ENCODE data around the gene CDKN2AIP. TPM values are rescaled to one million over a fixed set of nuclear protein-coding genes. Genes with fewer than 3 reads are reported as not detected.

CDKN2AIP gene
- total RNA-seq, 1 experiment from 2014 or later = 20.6 TPM

GRCh38 chr4:183408796-183409195 lies 35.6 kb upstream of the CDKN2AIP start:
- BruUV-seq (replicated peaks) = no TSS peak
- intact Hi-C loops (cut with micrococcal nuclease; ENCODE audit: unreplicated experiment) = loop anchor here (5.0 kb wide), 1 partner anchor 471 kb away; no protein-coding TSS in a partner anchor
- Histone ChIP-seq H3K27me3 (replicated peaks; ENCODE audit: insufficient read depth, low read depth, low read length, poor library complexity) (no peaks in the 10 kb centered on the region), H3K36me3 (ENCODE audit: insufficient read depth, low read length, poor library complexity, severe bottlenecking) (no peaks in the 10 kb centered on the region), H3K4me1 (ENCODE audit: insufficient read depth, low read length, poor library complexity, severe bottlenecking) (peaks cover 17% of the 10 kb centered on the region), H3K9me3 (ENCODE audit: low read depth, low read length, poor library complexity, severe bottlenecking) (no peaks in the 10 kb centered on the region), H3K27ac (ENCODE audit: low read depth, low read length, poor library complexity, severe bottlenecking) (peak overlapping the region; percentile 81), H3K4me3 (ENCODE audit: low read depth, low read length, poor library complexity, severe bottlenecking) (peak overlapping the region; percentile 54)
- ChIA-PET CTCF (no interaction called here), POLR2A (ENCODE audit: low non-redundant PET) (interaction anchor here (0.7 kb wide), 1 partner anchor 111 kb away, joined by 3 read pairs; no protein-coding TSS in a partner anchor)
- DNase-seq (ENCODE audit: low spot score) = peak; percentile 32
- TF ChIP-seq EZH2 (IDR thresholded peaks at IDR 0.05; ENCODE audit: borderline replicate concordance, low read depth, low read length, poor library complexity, severe bottlenecking) (no peak), CTCF (conservative IDR thresholded peaks at IDR 0.05; ENCODE audit: low read depth, low read length) (no peak)

- BruUV-seq (replicated peaks) = no TSS peak
Measured at GRCh38 chr4:183409483-183409882, 35.0 kb upstream of the CDKN2AIP start.

GRCh38 chr4:183409934-183410333 lies 34.5 kb upstream of the CDKN2AIP start:
- DNase-seq (ENCODE audit: low spot score) = no peak
- ChIA-PET CTCF (no interaction called here), POLR2A (ENCODE audit: low non-redundant PET) (no interaction called here)
- BruUV-seq (replicated peaks) = no TSS peak
- intact Hi-C loops (cut with micrococcal nuclease; ENCODE audit: unreplicated experiment) = loop anchor here (5.0 kb wide), 1 partner anchor 473 kb away; no protein-coding TSS in a partner anchor
- no peak for TF ChIP-seq EZH2 (IDR thresholded peaks at IDR 0.05; ENCODE audit: borderline replicate concordance, low read depth, low read length, poor library complexity, severe bottlenecking)
- no peak for TF ChIP-seq CTCF (conservative IDR thresholded peaks at IDR 0.05; ENCODE audit: low read depth, low read length)
- H3K36me3 ChIP-seq (ENCODE audit: insufficient read depth, low read length, poor library complexity, severe bottlenecking) = no peaks in the 10 kb centered on the region
- H3K4me3 ChIP-seq (ENCODE audit: low read depth, low read length, poor library complexity, severe bottlenecking) = no peak overlapping the region
- H3K27me3 ChIP-seq (replicated peaks; ENCODE audit: insufficient read depth, low read depth, low read length, poor library complexity) = no peaks in the 10 kb centered on the region
- peaks cover 13% of the 10 kb centered on the region for H3K4me1 ChIP-seq (ENCODE audit: insufficient read depth, low read length, poor library complexity, severe bottlenecking)
- no peaks in the 10 kb centered on the region for H3K9me3 ChIP-seq (ENCODE audit: low read depth, low read length, poor library complexity, severe bottlenecking)
- H3K27ac ChIP-seq (ENCODE audit: low read depth, low read length, poor library complexity, severe bottlenecking) = no peak overlapping the region

More at GRCh38 chr4:183409483-183409882, 35.0 kb upstream of the CDKN2AIP start:
- H3K9me3 ChIP-seq (ENCODE audit: low read depth, low read length, poor library complexity, severe bottlenecking) = no peaks in the 10 kb centered on the region
- peaks cover 13% of the 10 kb centered on the region for H3K4me1 ChIP-seq (ENCODE audit: insufficient read depth, low read length, poor library complexity, severe bottlenecking)
- H3K27me3 ChIP-seq (replicated peaks; ENCODE audit: insufficient read depth, low read depth, low read length, poor library complexity) = no peaks in the 10 kb centered on the region
- intact Hi-C loops (cut with micrococcal nuclease; ENCODE audit: unreplicated experiment) = loop anchor here (5.0 kb wide), 1 partner anchor 472 kb away; no protein-coding TSS in a partner anchor
- H3K4me3 ChIP-seq (ENCODE audit: low read depth, low read length, poor library complexity, severe bottlenecking) = no peak overlapping the region
- H3K36me3 ChIP-seq (ENCODE audit: insufficient read depth, low read length, poor library complexity, severe bottlenecking) = no peaks in the 10 kb centered on the region
- H3K27ac ChIP-seq (ENCODE audit: low read depth, low read length, poor library complexity, severe bottlenecking) = peak overlapping the region; percentile 81
- DNase-seq (ENCODE audit: low spot score) = no peak
- no peak for TF ChIP-seq EZH2 (IDR thresholded peaks at IDR 0.05; ENCODE audit: borderline replicate concordance, low read depth, low read length, poor library complexity, severe bottlenecking)
- TF ChIP-seq CTCF (conservative IDR thresholded peaks at IDR 0.05; ENCODE audit: low read depth, low read length) = no peak
- POLR2A ChIA-PET (ENCODE audit: low non-redundant PET) = interaction anchor here (0.7 kb wide), 1 partner anchor 112 kb away, joined by 3 read pairs; no protein-coding TSS in a partner anchor
- CTCF ChIA-PET = no interaction called here
